CD4-positive, alpha-beta T cell treated with Interleukin-4 for 1 hour (primary cell): ENCODE data around the gene FKRP.
"Not testable (repeated sequence)": the region's sequence is repeated elsewhere in the genome, so short reads cannot be mapped to it uniquely, and the experiment has no call there.

Source experiments
- DNase-seq, 2 donors: peaks; one replicate each; pipeline ENCODE4 v3.0.0-alpha.2; 2020 to 2022

FKRP gene

GRCh38 chr19:46759817-46760333, 14.0 kb downstream of the FKRP start:
- no peak for DNase-seq

GRCh38 chr19:46760363-46760762, 14.5 kb downstream of the FKRP start:
- no peak for DNase-seq

- DNase-seq: not testable (repeated sequence)
Measured at GRCh38 chr19:46760897-46761296, 15.0 kb downstream of the FKRP start.

GRCh38 chr19:46761418-46761831, 15.6 kb downstream of the FKRP start:
- no peak for DNase-seq

- no peak for DNase-seq
Measured at GRCh38 chr19:46762245-46762890, 16.5 kb downstream of the FKRP start.

- no peak for DNase-seq
Measured at GRCh38 chr19:46764817-46765291, 19.0 kb downstream of the FKRP start.

GRCh38 chr19:46766569-46767317, 20.9 kb downstream of the FKRP start:
- DNase-seq: peak; percentile 66 to 69

GRCh38 chr19:46768746-46769145, 22.9 kb downstream of the FKRP start:
- not testable (repeated sequence) for DNase-seq

GRCh38 chr19:46772170-46773017, 26.5 kb downstream of the FKRP start:
- DNase-seq: no peak

GRCh38 chr19:46773018-46773399, 27.2 kb downstream of the FKRP start:
- DNase-seq: no peak

- no peak for DNase-seq
Measured at GRCh38 chr19:46775642-46776258, 29.9 kb downstream of the FKRP start.

GRCh38 chr19:46776927-46777911, 31.4 kb downstream of the FKRP start:
- DNase-seq: no peak

- DNase-seq: not testable (repeated sequence)
Measured at GRCh38 chr19:46777956-46778645, 32.2 kb downstream of the FKRP start.

- no peak for DNase-seq
Measured at GRCh38 chr19:46782355-46783019, 36.6 kb downstream of the FKRP start.

- no peak for DNase-seq
Measured at GRCh38 chr19:46783670-46784069, 37.8 kb downstream of the FKRP start.

- peak; percentile 41 to 45 for DNase-seq
Measured at GRCh38 chr19:46784262-46785053, 38.6 kb downstream of the FKRP start.

GRCh38 chr19:46785054-46785979, 39.5 kb downstream of the FKRP start:
- no peak for DNase-seq

GRCh38 chr19:46785980-46786235, 40.1 kb downstream of the FKRP start:
- no peak for DNase-seq
